KMS-11 (cell line): ENCODE measurements around the gene TBCC.

Experiments used
- H2AFZ ChIP-seq: fragments of 200-600 bp; sonication (generic); 2 replicates; pipeline ENCODE4 v1.6.1; 2016; ENCODE audit warnings: antibody characterized with exemption, mixed run types, low read depth
- H3K27ac ChIP-seq: fragments of 200-600 bp; sonication (generic); 2 replicates; pipeline ENCODE4 v1.6.1; 2016; ENCODE audit warnings: mild to moderate bottlenecking, mixed run types
- H3K27me3 ChIP-seq: fragments of 200-600 bp; sonication (generic); 2 replicates; pipeline ENCODE4 v1.6.1; 2017; ENCODE audit warnings: mild to moderate bottlenecking, low read depth, mixed run types, moderate library complexity; ENCODE audit not compliant: insufficient read depth
- H3K36me3 ChIP-seq: fragments of 200-600 bp; sonication (generic); 2 replicates; pipeline ENCODE4 v1.6.1; 2017; ENCODE audit warnings: mild to moderate bottlenecking, mixed run types; ENCODE audit not compliant: insufficient read depth
- H3K4me1 ChIP-seq: fragments of 200-600 bp; sonication (generic); 2 replicates; pipeline ENCODE4 v1.6.1; 2016; ENCODE audit warnings: mild to moderate bottlenecking, low read depth, mixed run types; ENCODE audit not compliant: poor library complexity, severe bottlenecking
- H3K4me2 ChIP-seq: fragments of 200-600 bp; sonication (generic); 2 replicates; pipeline ENCODE4 v1.7.0; 2016; ENCODE audit warnings: mild to moderate bottlenecking, mixed run types
- H3K4me3 ChIP-seq: fragments of 200-600 bp; sonication (generic); IDR thresholded peaks from 2 replicates; pipeline ENCODE4 v1.6.1; 2017; ENCODE audit warnings: low read depth, low read length, mixed read lengths; ENCODE audit not compliant: insufficient read depth
- H3K79me2 ChIP-seq: fragments of 200-600 bp; sonication (generic); 2 replicates; pipeline ENCODE4 v1.6.1; 2016; ENCODE audit warnings: low read depth, mixed run types; ENCODE audit not compliant: insufficient read depth
- H3K9ac ChIP-seq: fragments of 200-600 bp; sonication (generic); 2 replicates; pipeline ENCODE4 v1.6.1; 2016; ENCODE audit warnings: mild to moderate bottlenecking, mixed run types
- H4K20me1 ChIP-seq: fragments of 200-600 bp; sonication (generic); 2 replicates; pipeline ENCODE4 v1.6.1; 2016; ENCODE audit warnings: mild to moderate bottlenecking, mixed run types; ENCODE audit not compliant: insufficient read depth
- TF ChIP-seq, protein P1 (sequence below): fragments of 200-600 bp; sonication (generic); conservative IDR thresholded peaks from 2 replicates; pipeline ENCODE4 v1.6.1; 2017; ENCODE audit warnings: low read depth, mild to moderate bottlenecking, antibody characterized with exemption, low read length, moderate library complexity, mixed read lengths

The TBCC gene

DNA sequence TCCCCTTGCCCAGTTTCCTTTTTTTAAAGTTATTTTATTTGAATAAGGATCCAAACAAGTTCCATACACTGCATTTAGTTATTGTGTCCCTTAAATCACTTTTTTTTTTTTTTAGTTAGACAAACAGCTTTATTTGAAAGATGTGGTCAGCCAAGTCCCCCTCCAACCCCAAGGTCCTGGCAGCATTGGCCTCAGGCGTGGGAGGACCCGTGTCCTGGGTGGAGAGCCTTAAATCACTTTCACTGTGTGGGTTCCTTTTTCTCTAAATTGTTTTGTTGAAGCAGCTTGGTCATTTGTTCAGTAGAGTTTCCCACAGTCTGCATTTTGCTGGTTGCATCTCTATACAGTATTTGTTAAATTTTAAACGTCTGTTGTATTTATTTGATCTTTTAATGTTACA lies 5.2 kb upstream of the TBCC start:
- Histone ChIP-seq H3K27ac (no peak overlapping the region), H2AFZ (no peak overlapping the region), H3K4me2 (no peak overlapping the region), H3K9ac (no peak overlapping the region), H4K20me1 (no peaks in the 10 kb centered on the region), H3K79me2 (no peaks in the 10 kb centered on the region), H3K36me3 (no peaks in the 10 kb centered on the region), H3K27me3 (no peaks in the 10 kb centered on the region), H3K4me1 (peaks cover 14% of the 10 kb centered on the region), H3K4me3 (no peak overlapping the region)
- TF ChIP-seq, protein P1, sequence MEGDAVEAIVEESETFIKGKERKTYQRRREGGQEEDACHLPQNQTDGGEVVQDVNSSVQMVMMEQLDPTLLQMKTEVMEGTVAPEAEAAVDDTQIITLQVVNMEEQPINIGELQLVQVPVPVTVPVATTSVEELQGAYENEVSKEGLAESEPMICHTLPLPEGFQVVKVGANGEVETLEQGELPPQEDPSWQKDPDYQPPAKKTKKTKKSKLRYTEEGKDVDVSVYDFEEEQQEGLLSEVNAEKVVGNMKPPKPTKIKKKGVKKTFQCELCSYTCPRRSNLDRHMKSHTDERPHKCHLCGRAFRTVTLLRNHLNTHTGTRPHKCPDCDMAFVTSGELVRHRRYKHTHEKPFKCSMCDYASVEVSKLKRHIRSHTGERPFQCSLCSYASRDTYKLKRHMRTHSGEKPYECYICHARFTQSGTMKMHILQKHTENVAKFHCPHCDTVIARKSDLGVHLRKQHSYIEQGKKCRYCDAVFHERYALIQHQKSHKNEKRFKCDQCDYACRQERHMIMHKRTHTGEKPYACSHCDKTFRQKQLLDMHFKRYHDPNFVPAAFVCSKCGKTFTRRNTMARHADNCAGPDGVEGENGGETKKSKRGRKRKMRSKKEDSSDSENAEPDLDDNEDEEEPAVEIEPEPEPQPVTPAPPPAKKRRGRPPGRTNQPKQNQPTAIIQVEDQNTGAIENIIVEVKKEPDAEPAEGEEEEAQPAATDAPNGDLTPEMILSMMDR, result no peak

DNA sequence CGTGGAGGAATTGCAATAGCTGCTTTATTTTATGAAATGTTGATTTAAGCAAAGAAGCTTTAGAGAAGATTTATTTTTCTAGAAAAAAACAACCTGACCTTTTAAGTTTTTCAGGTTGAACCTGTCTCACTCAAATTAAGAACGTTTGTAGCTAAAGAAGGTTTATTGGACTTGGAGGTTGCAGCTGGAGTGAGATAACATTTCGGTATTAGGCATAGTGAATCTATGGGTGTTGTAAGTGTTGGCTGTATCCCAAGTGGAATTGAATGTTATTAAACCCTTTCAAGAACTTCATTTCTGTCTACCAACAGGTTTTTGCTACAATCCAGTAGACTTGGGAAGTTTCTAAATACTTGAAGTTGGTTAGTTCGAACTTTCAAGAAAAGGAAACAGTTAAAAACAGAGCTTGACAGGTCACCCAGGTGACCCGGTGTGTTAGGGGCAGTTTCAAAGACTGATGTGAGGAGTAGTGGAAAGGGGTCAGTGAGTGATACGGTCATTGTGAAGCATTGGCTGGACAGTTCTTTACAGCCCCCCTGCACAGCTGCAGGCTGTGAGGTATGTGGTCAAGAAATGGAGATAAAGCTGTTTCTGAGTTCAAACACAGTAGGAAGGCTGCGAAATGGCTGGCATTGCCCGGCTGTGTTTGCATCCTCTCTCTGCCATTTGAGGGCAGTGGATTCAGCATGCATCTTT lies 2.4 kb upstream of the TBCC start:
- Histone ChIP-seq H3K4me1 (peaks cover 22% of the 10 kb centered on the region), H2AFZ (peak overlapping the region; percentile 79), H3K27me3 (no peaks in the 10 kb centered on the region), H3K4me3 (no peak overlapping the region), H3K79me2 (peaks cover 22% of the 10 kb centered on the region), H3K9ac (peak overlapping the region; percentile 91; the same call in 1 of the 2 replicates), H3K4me2 (peak overlapping the region; percentile 80), H4K20me1 (peaks cover 7% of the 10 kb centered on the region; the same call in 1 of the 2 replicates), H3K36me3 (no peaks in the 10 kb centered on the region), H3K27ac (peak overlapping the region; percentile 94)
- TF ChIP-seq, protein P1, result no peak

DNA sequence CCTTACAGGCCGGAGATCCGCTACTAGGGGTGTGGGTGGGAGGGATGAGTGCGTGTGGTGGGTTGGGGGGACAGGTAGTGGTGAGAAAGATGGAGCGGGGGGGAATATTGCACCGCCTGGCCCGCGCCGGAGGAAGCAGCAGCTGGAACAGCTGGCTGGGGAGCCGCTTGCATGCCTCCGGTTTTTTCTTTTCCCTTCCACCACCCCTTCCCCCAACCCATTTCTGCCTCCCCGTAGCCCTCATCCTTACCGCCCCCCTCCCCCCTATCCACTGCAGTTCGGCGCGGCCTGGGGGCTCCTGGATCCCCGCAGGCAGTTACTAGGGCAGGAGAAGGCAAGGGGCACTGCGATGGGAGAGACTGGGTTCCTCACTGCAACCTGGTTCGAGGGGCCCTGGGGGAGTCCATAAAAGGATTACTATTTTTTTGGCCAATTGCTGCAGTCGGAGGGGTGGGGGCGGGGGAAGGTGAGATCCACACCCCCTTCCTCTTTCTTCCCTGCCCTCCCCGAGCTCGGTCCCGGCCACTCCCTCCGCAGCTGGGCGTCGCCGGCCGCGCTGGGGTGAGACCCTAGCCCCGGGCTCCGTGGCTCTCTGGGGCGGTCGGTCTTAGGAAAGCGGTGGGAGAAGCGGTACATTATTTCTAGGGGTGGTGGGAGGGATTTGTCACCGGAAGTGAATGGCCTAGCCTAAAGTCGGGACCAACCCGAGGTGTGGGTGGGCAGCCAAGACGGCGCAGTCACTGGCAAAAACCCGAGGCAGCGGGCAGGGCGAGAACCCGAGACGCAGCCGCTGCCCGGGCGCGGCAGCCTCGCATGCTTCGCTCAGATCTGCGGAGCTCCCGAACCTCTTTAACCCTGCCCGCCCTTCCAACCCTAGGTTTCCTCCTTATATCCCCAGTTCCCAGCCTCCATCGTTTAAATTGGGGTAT lies 824 bp upstream of the TBCC start:
- no peaks in the 10 kb centered on the region for H3K36me3 ChIP-seq
- peak overlapping the region; percentile 79 for H2AFZ ChIP-seq
- no peaks in the 10 kb centered on the region for H3K27me3 ChIP-seq
- no peak overlapping the region for H3K4me3 ChIP-seq
- peak overlapping the region; percentile 94 for H3K27ac ChIP-seq
- H3K4me2 ChIP-seq, result peak overlapping the region; percentile 80
- H3K79me2 ChIP-seq, result peaks cover 22% of the 10 kb centered on the region
- H4K20me1 ChIP-seq, result peaks cover 7% of the 10 kb centered on the region; the same call in 1 of the 2 replicates
- peaks cover 22% of the 10 kb centered on the region for H3K4me1 ChIP-seq
- TF ChIP-seq, protein P1, result no peak
- peak overlapping the region; percentile 91 for H3K9ac ChIP-seq

DNA sequence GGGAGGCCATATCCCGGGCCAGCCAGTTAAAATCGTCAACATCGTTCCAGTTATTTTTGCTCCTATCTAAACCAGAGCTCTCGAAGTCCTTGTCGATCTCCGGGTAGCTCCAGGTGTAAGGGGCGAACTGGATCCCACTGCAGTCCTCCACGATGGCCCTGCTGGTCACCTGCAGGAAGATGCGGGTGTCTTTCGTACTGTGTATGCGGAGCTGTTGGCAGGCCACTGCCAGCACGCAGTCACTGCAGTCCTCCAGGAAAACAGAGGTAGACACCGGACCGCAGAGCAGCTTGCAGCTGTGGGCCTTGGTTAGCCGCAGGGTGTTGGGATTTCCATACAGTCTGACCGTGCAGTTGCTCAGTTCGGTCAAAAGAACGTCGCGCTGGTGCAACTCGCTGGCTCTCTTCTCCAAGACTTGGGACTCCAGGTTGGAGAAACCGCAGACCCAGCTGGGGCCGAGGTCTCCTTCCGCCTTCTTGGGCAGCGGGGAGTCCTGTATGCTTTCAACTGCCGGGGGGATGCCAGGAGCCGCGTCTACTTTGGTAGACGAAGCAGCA lies 742 bp downstream of the TBCC start:
- peak overlapping the region; percentile 95 for H3K4me2 ChIP-seq
- H3K27me3 ChIP-seq, result no peaks in the 10 kb centered on the region
- H3K4me3 ChIP-seq, result peak overlapping the region; percentile 62
- H3K79me2 ChIP-seq, result peaks cover 22% of the 10 kb centered on the region
- H4K20me1 ChIP-seq, result peaks cover 7% of the 10 kb centered on the region; the same call in 1 of the 2 replicates
- H3K27ac ChIP-seq, result peak overlapping the region; percentile 92
- peak overlapping the region; percentile 53; the same call in 1 of the 2 replicates for H2AFZ ChIP-seq
- TF ChIP-seq, protein P1, result no peak
- no peaks in the 10 kb centered on the region for H3K36me3 ChIP-seq
- H3K4me1 ChIP-seq, result peaks cover 22% of the 10 kb centered on the region
- peak overlapping the region; percentile 96 for H3K9ac ChIP-seq
